ENCODE data around the gene CRELD2. TPM values are rescaled to one million over a fixed set of nuclear protein-coding genes. Genes with fewer than 3 reads are reported as not detected.

CRELD2 gene
- total and polyA plus RNA-seq, 2 of the 8 experiments (the other 6 are each of a cell fraction or from before 2014, with no cell fraction given), result 24.5 to 36.6 TPM

DNA sequence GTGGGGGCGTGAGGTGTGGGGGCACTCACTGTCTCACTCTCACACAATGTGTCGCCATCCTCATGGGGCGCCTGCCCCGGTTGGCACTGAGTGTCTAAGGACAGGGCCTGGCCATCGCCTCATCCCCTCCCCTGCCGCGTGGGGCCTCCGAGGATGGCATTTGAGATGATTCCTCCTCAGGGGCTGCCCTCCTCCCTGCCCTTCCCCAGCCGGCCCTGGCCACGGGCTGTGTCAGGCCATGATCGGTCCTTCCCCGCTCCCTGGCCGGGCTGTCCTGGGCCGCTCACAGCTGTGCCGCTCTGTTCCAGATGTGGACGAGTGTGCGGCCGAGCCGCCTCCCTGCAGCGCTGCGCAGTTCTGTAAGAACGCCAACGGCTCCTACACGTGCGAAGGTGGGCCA lies 4.5 kb downstream of the CRELD2 start:
- Histone ChIP-seq H3K36me3 (ENCODE audit: control insufficient read depth in 2 of 4, insufficient read depth in 4 of 4, low read length in 3 of 4) (peaks cover 0 to 3% (median 2%) of the 10 kb centered on the region in 4 experiments; a peak in 2 of 8 replicates), H3K4ac (replicated peaks; ENCODE audit: insufficient read length, low read depth, low read length) (no peak overlapping the region), H3K23me2 (ENCODE audit: low read depth, low read length) (peaks cover 7% of the 10 kb centered on the region; the same call in 1 of the 2 replicates), H4K5ac (ENCODE audit: insufficient read length, low read depth, low read length) (no peak overlapping the region), H3K23ac (ENCODE audit: insufficient read length) (no peak overlapping the region), H2BK120ac (replicated peaks; ENCODE audit: low read depth, low read length) (no peak overlapping the region), H3K56ac (replicated peaks; ENCODE audit: insufficient read length, low read depth, low read length) (no peak overlapping the region), H2BK15ac (ENCODE audit: low read length) (no peak overlapping the region), H4K20me1 (replicated peaks in 1 of 2; ENCODE audit: control insufficient read depth in 1 of 2, insufficient read depth in 2 of 2, low read length in 2 of 2) (peaks cover 0 to 2% of the 10 kb centered on the region in 2 experiments), H2BK5ac (ENCODE audit: low read depth, low read length) (no peak overlapping the region), H2AK5ac (ENCODE audit: low read depth, low read length) (no peak overlapping the region), H2AFZ (ENCODE audit: low read length) (no peak overlapping the region), H3K18ac (ENCODE audit: extremely low read depth, low read length) (no peak overlapping the region), H4K8ac (ENCODE audit: extremely low read depth, insufficient read depth, low read length) (no peak overlapping the region), H2BK20ac (ENCODE audit: low read length) (no peak overlapping the region), H3K27ac (ENCODE audit: low read depth, low read length) (no peak overlapping the region), H3K4me3 (ENCODE audit: extremely low read depth in 1 of 4, insufficient read depth in 2 of 4, low read depth in 3 of 4, low read length in 4 of 4) (no peak overlapping the region), H3K27me3 (replicated peaks in 1 of 4; ENCODE audit: control insufficient read depth in 3 of 4, extremely low read depth in 1 of 4, insufficient read depth in 3 of 4, low read length in 3 of 4) (no peaks in the 10 kb centered on the region; a peak in 2 of 7 replicates), H3K9ac (replicated peaks in 1 of 4; ENCODE audit: extremely low read depth in 1 of 4, low read depth in 3 of 4, low read length in 3 of 4) (no peak overlapping the region), H3K9me3 (ENCODE audit: insufficient read depth in 2 of 2, low read depth in 1 of 2, low read length in 1 of 2) (no peaks in the 10 kb centered on the region), H3K4me1 (replicated peaks in 1 of 4; ENCODE audit: control insufficient read depth in 3 of 4, insufficient read depth in 4 of 4, low read length in 3 of 4) (peaks cover 0 to 5% (median 1%) of the 10 kb centered on the region in 4 experiments; a peak in 4 of 7 replicates), H3K4me2 (ENCODE audit: insufficient read depth in 1 of 2, low read depth in 2 of 2, low read length in 2 of 2) (no peak overlapping the region), H4K91ac (replicated peaks; ENCODE audit: insufficient read length, low read length) (no peak overlapping the region), H3K79me1 (ENCODE audit: low read depth, low read length) (no peaks in the 10 kb centered on the region), H3K14ac (ENCODE audit: insufficient read length) (no peak overlapping the region), H2BK12ac (ENCODE audit: low read depth, low read length) (no peak overlapping the region), H3K79me2 (ENCODE audit: control insufficient read depth in 1 of 2, insufficient read depth in 2 of 2, low read length in 2 of 2) (no peaks in the 10 kb centered on the region)
- FAIRE-seq, result no peak
- POLR2A ChIA-PET (ENCODE audit: partially characterized antibody), result interaction anchor here (1.4 kb wide), 1 partner anchor 13 kb away, joined by 3 read pairs; no protein-coding TSS in a partner anchor
- TF ChIP-seq RXRA (IDR thresholded peaks at IDR 0.05; ENCODE audit: insufficient read depth, low read depth, low read length), result no peak
- TF ChIP-seq, protein P1, sequence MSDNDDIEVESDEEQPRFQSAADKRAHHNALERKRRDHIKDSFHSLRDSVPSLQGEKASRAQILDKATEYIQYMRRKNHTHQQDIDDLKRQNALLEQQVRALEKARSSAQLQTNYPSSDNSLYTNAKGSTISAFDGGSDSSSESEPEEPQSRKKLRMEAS (IDR thresholded peaks at IDR 0.05), result no peak
- TF ChIP-seq KDM5A (IDR thresholded peaks at IDR 0.05; ENCODE audit: low read length), result no peak
- 92% methylated on average over 18 of the region's 25 CpGs; no CpG with 5 or more reads in 1 of the 2 experiments for WGBS, 2 experiments (ENCODE audit: extremely low coverage in 1 of 2, insufficient coverage in 1 of 2, insufficient read length in 1 of 2, insufficient replicate concordance in 2 of 2, low coverage in 1 of 2, low lambda C conversion rate in 2 of 2, missing lambda C conversion rate in 1 of 2)
- CTCF ChIA-PET (ENCODE audit: partially characterized antibody), result interaction anchor here (0.6 to 1.0 kb wide), 2 partner anchors 9 to 119 kb away, joined by 3 read pairs; no protein-coding TSS in a partner anchor
- no peak for DNase-seq (ENCODE audit: low read depth in 1 of 2, low spot score in 2 of 2)
